Epithelial cell of prostate (primary cell): ENCODE data around the gene SLC3A2.
"Not testable (repeated sequence)": the region's sequence is repeated elsewhere in the genome, so short reads cannot be mapped to it uniquely, and the experiment has no call there.

ENCODE experiments used
- DNase-seq: peaks from one replicate; pipeline ENCODE4 v3.0.0-alpha.2; 2011; ENCODE audit warnings: low read depth, low spot score
- H3K27ac ChIP-seq: fragments of 450-650 bp; 2 replicates; pipeline ENCODE4 v1.5.1; 2017; ENCODE audit warnings: mild to moderate bottlenecking

Gene SLC3A2

DNA sequence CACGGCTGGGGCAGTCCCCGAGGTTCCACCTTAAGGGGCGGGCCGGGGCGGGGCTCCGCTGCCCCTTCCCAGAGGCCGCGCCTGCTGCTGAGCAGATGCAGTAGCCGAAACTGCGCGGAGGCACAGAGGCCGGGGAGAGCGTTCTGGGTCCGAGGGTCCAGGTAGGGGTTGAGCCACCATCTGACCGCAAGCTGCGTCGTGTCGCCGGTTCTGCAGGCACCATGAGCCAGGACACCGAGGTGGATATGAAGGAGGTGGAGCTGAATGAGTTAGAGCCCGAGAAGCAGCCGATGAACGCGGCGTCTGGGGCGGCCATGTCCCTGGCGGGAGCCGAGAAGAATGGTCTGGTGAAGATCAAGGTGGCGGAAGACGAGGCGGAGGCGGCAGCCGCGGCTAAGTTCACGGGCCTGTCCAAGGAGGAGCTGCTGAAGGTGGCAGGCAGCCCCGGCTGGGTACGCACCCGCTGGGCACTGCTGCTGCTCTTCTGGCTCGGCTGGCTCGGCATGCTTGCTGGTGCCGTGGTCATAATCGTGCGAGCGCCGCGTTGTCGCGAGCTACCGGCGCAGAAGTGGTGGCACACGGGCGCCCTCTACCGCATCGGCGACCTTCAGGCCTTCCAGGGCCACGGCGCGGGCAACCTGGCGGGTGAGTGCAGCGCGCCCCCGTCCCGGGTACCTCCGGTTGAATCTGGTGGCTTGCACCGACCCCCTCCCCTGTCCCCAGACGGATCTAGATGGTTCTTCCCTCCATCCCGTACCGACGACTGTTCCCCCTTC is at the start of gene SLC3A2:
Gene SLC3A2 (plus strand): TSS at position 94 of the 776 bp plus-strand sequence. CDS start 128 bp downstream, at position 222.
- H3K27ac ChIP-seq, result peak within 1 kb of the TSS; percentile 99
- DNase-seq, result peak; percentile 57

DNA sequence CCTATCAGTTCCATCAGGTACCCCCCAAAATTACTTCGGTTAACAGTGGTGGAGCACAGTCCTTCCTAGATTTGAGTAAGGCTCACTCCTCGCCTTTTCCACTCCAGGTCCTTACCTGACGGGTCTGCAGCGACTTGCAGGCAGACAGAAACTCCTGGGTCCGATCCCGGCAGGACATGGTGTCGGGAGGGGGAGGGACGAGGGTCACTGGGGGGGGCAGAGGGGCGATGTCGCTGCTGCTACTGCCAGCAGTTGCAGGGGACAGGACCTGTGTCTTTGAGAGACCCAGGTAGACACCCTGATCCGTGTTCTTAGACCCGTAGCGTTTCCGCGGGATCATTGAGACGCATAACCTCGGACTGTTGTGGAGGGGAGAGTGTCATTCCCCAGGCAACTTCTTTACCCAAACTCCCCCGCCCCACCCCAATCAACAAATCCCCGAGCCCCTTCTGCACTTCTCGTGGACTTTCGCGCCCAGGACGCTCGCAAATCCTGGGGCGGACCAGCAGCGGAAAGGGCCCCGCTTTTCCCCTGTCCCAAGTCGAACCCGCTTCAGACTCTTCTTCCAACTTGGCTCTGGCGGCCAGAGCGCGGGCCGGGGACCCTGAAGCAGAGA is 49.7 kb upstream of the SLC3A2 start:
- peak overlapping the region; percentile 83 for H3K27ac ChIP-seq
- DNase-seq, result no peak

- peak; percentile 92 for DNase-seq
- peak within 1 kb of the TSS; percentile 83 for H3K27ac ChIP-seq
Measured at GRCh38 chr11:62831520-62832335, 49.0 kb upstream of the SLC3A2 start, which contains the start of gene STX5. STX5 (minus strand) TSS chr11:62832051; CDS start chr11:62831243, 808 bp downstream.

- H3K27ac ChIP-seq, result peak within 1 kb of the TSS; percentile 83
- DNase-seq, result no peak
Measured at GRCh38 chr11:62832336-62833234, 48.1 kb upstream of the SLC3A2 start, which contains the start of gene TEX54. TEX54 (minus strand) TSS chr11:62832841.

- DNase-seq, result no peak
- H3K27ac ChIP-seq, result no peak overlapping the region
Measured at GRCh38 chr11:62835336-62835735, 45.4 kb upstream of the SLC3A2 start.

DNA sequence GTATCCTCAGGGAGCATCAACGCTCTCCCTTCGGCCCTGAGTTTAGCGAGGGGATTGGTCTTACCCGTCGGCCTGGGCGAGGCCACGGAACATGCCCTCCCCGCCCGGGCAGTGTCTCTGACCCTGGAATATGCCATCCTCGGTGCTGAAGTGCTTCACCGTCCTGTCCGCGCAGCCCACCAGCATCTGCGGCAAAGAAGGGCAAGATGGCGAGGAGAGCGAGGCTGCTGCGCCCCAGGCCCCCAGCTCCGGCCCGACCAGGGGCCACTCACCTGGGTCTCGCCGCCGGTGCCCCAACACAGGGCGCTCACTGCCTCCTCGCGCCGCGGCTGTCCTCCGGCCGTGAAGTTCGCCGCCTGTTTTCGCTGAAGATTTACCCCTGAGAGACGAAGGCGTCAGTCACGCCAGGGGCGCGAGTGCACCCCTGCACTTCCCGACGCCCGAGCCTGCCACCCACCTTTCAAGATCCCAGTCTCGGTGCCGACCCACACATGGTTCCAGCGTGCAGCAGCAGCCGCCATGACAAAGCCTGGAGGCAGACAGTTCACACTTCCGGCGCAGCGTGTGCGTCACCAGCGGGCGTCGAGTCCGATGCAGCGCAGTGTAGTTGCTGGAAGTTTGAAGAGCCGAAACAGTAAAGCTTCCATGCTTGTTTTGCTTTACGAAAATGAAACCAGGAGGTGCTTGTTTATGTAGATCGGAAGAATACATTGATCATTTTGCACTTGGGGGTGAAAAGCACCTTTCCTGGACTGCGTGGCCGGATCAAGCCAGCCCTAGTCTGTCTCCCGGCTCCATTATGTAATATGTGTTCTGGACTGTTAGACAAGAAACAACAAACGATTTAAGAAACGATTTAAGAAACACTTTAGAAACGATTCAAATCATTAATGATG is 41.4 kb upstream of the SLC3A2 start, which contains the start of gene WDR74:
Gene WDR74 (minus strand): TSS at position 541 of the 896 bp plus-strand sequence. CDS start 20 bp downstream, at position 521.
- H3K27ac ChIP-seq, result peak within 1 kb of the TSS; percentile 94
- DNase-seq, result peak; percentile 65

- DNase-seq, result peak; percentile 89
- peak overlapping the region; percentile 94 for H3K27ac ChIP-seq
Measured at GRCh38 chr11:62840721-62841360, 39.9 kb upstream of the SLC3A2 start.

GRCh38 chr11:62841361-62842170 is 39.1 kb upstream of the SLC3A2 start:
- peak overlapping the region; percentile 94 for H3K27ac ChIP-seq
- peak; percentile 100 for DNase-seq

- no peak for DNase-seq
Measured at GRCh38 chr11:62842171-62842741, 38.4 kb upstream of the SLC3A2 start.

GRCh38 chr11:62842891-62843290 is 37.8 kb upstream of the SLC3A2 start:
- H3K27ac ChIP-seq, result peak overlapping the region; percentile 94
- DNase-seq, result not testable (repeated sequence)

More at GRCh38 chr11:62842171-62842741, 38.4 kb upstream of the SLC3A2 start:
- peak overlapping the region; percentile 94 for H3K27ac ChIP-seq

DNA sequence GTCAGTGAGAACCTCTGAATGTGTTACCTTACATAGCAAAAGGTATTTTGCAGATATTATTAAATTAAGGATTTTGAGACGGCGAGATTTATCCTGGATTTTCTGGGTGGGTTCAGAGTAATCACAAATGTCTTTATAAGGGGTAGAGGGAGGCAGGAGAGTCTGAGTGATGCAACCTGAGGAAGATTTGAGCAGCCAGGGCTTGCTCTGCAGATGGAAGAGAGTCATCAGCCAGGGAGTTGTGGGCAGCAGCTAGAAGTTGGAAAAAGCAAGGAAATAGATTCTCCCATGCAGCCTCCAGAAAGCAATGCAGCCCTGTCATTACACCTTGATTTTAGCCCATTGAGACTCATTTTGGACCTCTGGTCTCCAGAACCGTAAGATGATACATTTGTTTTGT is 37.2 kb upstream of the SLC3A2 start:
- DNase-seq, result no peak
- peak overlapping the region; percentile 7 for H3K27ac ChIP-seq

- H3K27ac ChIP-seq, result no peak overlapping the region
- no peak for DNase-seq
Measured at GRCh38 chr11:62844154-62844553, 36.5 kb upstream of the SLC3A2 start.

DNA sequence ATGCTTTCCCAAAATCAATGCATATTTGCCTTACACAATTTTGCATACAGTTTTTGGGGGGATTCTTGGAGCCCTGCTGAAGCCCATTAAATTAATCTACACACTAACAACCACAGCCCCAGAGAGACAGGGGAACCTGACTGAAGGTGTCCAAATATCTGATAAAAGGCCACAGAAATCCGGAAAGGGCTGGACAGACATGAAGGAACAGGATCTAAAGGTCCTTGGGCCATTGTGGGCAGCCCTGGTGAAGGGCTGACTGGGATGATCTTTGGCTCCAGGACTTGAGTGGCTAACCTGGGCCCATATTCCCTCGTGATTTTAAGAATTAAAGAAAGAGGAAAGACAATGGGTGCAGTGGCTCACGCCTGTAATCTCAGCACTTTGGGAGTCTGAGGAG is 34.5 kb upstream of the SLC3A2 start:
- DNase-seq, result no peak

GRCh38 chr11:62847767-62848314 is 32.9 kb upstream of the SLC3A2 start:
- no peak for DNase-seq
- no peak overlapping the region for H3K27ac ChIP-seq

More for the DNA sequence above, 34.5 kb upstream of the SLC3A2 start:
- H3K27ac ChIP-seq, result no peak overlapping the region

DNA sequence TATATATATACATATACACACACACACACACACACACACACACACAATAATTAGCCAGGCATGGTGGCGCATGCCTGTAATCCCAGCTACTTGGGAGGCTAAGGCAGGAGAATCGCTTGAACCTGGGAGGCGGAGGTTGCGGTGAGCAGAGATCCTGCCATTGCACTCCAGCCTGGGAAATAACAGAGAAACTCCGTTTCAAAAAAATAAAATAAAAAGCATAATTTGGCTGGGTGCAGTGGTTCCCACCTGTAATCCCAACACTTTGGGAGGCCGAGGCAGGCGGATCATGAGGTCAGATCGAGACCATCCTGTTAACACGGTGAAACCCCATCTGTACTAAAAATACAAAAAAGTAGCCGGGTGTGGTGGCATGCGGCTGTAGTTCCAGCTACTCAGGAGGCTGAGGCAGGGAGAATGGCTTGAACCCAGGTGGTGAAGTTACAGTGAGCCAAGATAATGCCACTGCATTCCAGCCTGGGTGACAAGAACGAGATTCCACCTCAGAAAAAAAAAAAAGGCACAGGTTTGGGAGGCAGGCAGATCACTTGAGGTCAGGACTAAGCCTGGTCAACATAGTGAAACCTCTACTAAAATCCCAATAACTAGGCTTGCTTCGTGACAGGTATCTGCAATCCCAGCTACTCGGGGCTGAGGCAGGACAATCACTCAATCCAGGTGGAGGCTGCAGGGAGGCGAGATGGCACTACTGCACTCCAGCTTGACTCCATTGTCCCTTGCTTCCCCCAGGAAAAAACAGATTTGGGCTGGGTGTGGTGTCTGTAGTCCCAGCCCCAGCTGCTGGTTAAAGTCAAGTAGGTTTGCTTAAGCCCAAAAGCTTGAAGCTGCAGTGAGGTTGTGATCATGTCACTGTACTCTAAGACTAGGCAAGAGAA is 29.5 kb upstream of the SLC3A2 start:
- peak overlapping the region; percentile 72 for H3K27ac ChIP-seq
- DNase-seq, result no peak
